Lower leg skin (tissue), 4 donors: ENCODE measurements around the gene SPARC. TPM values are rescaled to one million over a fixed set of nuclear protein-coding genes. Genes with fewer than 3 reads are reported as not detected.

Experiments
- DNase-seq, 2 donors: peaks; one replicate each; pipeline ENCODE4 v3.0.0-alpha.2; 2019; ENCODE audit warnings: low spot score in 2 of 2
- H3K4me3 ChIP-seq: fragments of 200-600 bp; sonication (generic); 2 replicates; pipeline ENCODE4 v1.5.1; 2017; ENCODE audit warnings: mild to moderate bottlenecking, low read depth; ENCODE audit not compliant: poor library complexity, severe bottlenecking
- POLR2A ChIP-seq, 2 donors: fragments of 450-650 bp; IDR thresholded peaks; one replicate each; pipeline ENCODE4 v1.6.1; 2016 to 2017; ENCODE audit warnings: antibody characterized with exemption in 2 of 2, mild to moderate bottlenecking in 1 of 2, moderate library complexity in 1 of 2
- WGBS, 2 donors: methylation state at CpG; one replicate each; pipeline ENCODE4 v1.1.5; 2018; 5-methylcytosine and 5-hydroxymethylcytosine counted together
- intact Hi-C: fragments of 100-400 bp; cut with DNase I; formaldehyde crosslinking; loops from one replicate; pipeline ENCODE4 v1.15.0; 2023; ENCODE audit warnings: low total_unique reads
- total RNA-seq, 4 donors: library from RNA; depleted of rRNA; stranded (reverse); fragments of >200 nt; gene quantifications; one replicate each; pipeline ENCODE4 v1.1.0, GENCODE V29; 2016
- TF ChIP-seq, protein P1 (sequence below), 3 donors: fragments of 450-650 bp; IDR thresholded peaks; one replicate each; pipeline ENCODE4 v1.5.1; 2016; ENCODE audit warnings: antibody characterized with exemption in 3 of 3, mild to moderate bottlenecking in 3 of 3, moderate library complexity in 2 of 3

SPARC gene
- total RNA-seq, 4 donors from 2014 or later = 133 to 494 (median 213) TPM

DNA sequence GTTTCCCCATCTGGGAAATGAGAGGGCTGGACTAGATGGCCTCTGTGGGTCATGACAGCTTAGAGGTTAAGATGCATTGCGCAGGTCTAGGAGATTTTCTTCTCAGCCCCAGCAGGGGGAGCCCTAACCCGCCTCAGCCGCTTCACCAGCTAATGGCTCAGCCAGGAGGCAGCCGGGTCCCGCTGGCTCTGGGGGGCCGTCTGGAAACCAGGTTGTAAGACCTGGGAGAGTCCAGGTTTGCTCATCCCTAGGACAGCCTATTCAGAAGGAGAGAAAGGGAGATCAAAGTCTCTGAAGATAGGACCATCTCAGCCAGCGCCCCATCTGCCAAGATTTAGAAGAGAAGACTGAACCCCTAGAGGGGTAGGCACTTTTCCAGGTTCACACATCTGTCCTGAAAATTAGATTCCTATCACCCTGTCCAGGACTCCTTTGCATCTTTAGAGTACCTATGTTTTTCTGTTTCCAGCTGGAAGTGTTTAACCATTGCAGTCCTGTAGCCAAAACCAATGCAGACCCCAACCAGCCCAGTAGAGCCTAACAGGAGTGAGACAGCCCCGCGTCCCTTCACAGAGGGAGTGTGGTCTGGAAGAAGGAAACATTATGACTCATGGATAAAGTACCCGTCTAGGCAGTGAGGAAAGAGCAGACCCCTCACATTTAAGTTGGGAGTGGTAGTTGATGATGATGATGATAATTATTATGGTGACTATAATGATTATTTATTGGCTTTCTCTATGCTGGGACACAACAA is 27.5 kb downstream of the SPARC start:
- peak; percentile 65 to 97 for DNase-seq
- 20 to 22% methylated on average over 10 of the region's 10 CpGs for WGBS, 2 donors
- TF ChIP-seq, protein P1, sequence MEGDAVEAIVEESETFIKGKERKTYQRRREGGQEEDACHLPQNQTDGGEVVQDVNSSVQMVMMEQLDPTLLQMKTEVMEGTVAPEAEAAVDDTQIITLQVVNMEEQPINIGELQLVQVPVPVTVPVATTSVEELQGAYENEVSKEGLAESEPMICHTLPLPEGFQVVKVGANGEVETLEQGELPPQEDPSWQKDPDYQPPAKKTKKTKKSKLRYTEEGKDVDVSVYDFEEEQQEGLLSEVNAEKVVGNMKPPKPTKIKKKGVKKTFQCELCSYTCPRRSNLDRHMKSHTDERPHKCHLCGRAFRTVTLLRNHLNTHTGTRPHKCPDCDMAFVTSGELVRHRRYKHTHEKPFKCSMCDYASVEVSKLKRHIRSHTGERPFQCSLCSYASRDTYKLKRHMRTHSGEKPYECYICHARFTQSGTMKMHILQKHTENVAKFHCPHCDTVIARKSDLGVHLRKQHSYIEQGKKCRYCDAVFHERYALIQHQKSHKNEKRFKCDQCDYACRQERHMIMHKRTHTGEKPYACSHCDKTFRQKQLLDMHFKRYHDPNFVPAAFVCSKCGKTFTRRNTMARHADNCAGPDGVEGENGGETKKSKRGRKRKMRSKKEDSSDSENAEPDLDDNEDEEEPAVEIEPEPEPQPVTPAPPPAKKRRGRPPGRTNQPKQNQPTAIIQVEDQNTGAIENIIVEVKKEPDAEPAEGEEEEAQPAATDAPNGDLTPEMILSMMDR (IDR thresholded peaks at IDR 0.05) = peak in 1 of 3 donors; percentile 41
- TF ChIP-seq POLR2A (IDR thresholded peaks at IDR 0.05) = no peak
- intact Hi-C loops = loop anchor here (5.0 kb wide), 2 partner anchors 83 to 578 kb away; no protein-coding TSS in a partner anchor
- no peak overlapping the region for H3K4me3 ChIP-seq

DNA sequence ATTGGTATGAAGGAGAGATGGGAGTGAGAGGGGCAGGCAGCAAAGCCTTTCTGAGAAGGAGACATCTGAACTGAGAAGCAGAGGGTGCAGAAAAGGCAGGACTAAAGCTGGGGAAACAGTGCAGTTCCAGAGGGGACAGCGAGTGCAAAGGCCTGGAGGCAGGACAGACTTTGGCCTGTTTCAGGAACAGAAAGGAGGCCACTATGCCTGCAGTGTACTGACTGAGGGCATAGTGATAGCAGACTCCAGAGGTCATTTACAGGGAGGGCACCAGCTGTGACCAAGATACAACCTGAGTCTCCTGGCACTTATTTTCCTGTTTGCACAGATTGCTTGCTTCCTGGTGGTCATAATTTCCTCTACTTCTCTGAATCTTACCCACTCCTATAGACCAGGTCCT is 29.6 kb downstream of the SPARC start:
- intact Hi-C loops = loop anchor here (5.0 kb wide), 2 partner anchors 85 to 580 kb away; no protein-coding TSS in a partner anchor
- no peak for TF ChIP-seq POLR2A (IDR thresholded peaks at IDR 0.05)
- TF ChIP-seq, protein P1 (IDR thresholded peaks at IDR 0.05) = no peak
- no peak for DNase-seq
- no peak overlapping the region for H3K4me3 ChIP-seq
- 78 to 79% methylated on average over 1 of the region's 1 CpG for WGBS, 2 donors

DNA sequence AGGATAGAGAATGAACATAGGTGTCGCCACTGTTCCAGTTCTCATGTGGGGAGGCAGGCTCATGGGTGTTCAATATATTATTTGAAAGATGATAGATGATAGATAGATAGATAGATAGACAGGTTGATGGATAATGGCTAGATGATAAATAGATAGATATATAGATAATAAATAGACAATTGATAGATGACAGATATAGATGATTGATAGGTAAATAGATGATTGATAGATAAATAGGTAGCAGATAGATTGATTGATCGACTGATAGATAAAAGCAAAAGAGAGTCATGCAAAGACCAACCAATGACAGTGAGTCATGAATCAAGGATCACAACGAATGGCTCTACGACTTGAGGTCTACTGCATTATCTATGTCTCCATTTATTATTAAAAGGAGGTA is 30.4 kb downstream of the SPARC start:
- 89 to 92% methylated on average over 4 of the region's 4 CpGs for WGBS, 2 donors
- no peak for TF ChIP-seq POLR2A (IDR thresholded peaks at IDR 0.05)
- TF ChIP-seq, protein P1 (IDR thresholded peaks at IDR 0.05) = no peak
- H3K4me3 ChIP-seq = no peak overlapping the region
- no peak for DNase-seq
- intact Hi-C loops = loop anchor here (5.0 kb wide), 2 partner anchors 86 to 581 kb away; no protein-coding TSS in a partner anchor

DNA sequence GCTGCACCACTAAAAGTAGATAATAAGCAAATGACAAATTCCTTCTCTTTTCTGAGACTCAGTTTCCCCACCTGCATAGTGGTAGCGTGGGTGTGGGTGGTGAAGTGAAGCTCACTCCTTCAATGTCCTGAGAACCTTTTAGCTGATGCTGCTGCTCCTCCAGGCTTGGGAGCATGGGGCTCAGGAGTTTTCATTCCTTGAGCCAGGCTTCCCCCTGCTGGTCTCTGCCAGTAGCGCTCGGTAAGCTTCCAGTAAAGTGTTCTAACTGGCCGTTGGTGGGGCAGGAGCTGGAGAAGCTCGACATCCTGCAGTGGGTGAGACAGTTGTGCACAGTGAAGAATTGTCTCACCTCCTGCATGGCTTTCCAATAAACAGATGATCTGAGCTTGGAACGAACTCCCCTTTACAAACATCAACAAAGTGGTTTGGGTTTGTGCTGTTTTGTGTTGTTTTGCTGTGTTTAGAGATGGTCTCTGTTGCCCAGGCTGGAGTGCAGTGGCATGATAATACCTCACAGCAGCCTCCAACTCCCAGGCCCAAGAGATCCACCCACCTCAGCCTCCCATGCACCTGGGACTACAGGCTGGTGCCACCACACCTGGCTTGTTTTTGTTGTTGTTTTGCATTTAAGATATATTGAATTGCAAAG is 34.6 kb downstream of the SPARC start:
- intact Hi-C loops = loop anchor here (5.0 kb wide), 1 partner anchor 205 kb away; the partner anchor contains the start of gene SLC36A1
- H3K4me3 ChIP-seq = no peak overlapping the region
- WGBS, 2 donors = 0 to 1% methylated on average over 6 of the region's 6 CpGs
- DNase-seq = peak; percentile 83 to 94
- TF ChIP-seq POLR2A (IDR thresholded peaks at IDR 0.05) = no peak
- TF ChIP-seq, protein P1 (IDR thresholded peaks at IDR 0.05) = peak in 2 of 3 donors; percentile 30 to 75

DNA sequence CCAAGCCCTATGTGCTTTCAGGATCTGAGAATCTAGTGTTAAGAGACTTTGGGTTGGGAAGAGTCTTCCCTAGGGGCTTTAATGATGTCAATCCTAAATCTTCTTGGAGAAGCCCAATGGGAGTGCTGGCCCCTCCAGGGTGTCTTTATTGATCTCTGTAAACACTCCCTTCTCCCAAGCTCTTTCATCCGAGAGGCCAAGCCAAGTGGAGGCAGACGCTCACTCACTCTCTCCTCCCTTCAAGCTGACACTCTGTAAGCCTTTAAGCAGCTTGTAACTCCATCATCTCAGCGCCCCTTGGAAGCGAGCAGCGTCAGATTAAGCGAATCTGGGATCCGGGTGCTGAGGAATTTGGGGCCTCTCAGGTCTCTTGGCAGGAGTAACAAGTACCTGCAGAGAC is 37.7 kb downstream of the SPARC start:
- intact Hi-C loops = loop anchor here (10.0 kb wide), 1 partner anchor 94 kb away; no protein-coding TSS in a partner anchor
- no peak for DNase-seq
- 52 to 60% methylated on average over 7 of the region's 7 CpGs for WGBS, 2 donors
- TF ChIP-seq, protein P1 (IDR thresholded peaks at IDR 0.05) = no peak
- no peak for TF ChIP-seq POLR2A (IDR thresholded peaks at IDR 0.05)
- no peak overlapping the region for H3K4me3 ChIP-seq
